ENCODE data around the gene MLPH. TPM values are rescaled to one million over a fixed set of nuclear protein-coding genes. Genes with fewer than 3 reads are reported as not detected.

Gene MLPH
- total RNA-seq, 4 donors from 2014 or later = 13.3 to 37.9 (median 19.9) TPM

DNA sequence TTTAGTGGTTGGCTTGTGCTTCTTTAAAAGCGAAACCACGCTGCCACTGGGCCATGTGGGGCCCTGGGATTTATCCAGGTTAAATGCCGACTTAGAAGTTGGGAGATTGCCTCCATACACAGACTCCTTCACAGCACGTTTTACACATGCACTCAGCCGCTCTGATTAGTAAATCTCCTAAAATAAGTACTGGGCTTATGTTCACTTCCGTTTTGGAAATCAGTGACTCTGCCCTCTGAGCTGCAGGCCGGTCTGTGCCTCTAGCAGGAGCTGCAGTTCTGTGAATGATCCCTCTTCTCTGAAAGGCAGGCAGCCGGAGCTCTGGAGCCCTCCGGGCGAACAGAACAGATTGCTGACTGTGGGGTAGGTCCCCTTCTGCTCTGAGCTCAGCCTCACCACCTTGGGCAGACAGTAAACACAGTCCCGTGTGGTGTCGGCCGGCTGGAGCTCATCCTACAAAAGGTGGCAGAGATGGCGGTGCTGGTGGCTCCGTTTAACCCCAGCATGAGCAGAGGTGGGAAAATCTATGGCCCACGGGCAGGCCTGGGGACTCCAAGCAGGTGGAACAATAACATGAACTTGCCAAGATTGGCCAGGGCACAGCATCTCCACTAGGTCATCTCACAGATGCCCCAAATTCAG lies 113.3 kb downstream of the MLPH start:
- H3K4me3 ChIP-seq (ENCODE audit: low read depth, poor library complexity, severe bottlenecking) = no peak overlapping the region
- DNase-seq (ENCODE audit: low spot score in 2 of 2) = peak in 1 of 2 donors; percentile 45

DNA sequence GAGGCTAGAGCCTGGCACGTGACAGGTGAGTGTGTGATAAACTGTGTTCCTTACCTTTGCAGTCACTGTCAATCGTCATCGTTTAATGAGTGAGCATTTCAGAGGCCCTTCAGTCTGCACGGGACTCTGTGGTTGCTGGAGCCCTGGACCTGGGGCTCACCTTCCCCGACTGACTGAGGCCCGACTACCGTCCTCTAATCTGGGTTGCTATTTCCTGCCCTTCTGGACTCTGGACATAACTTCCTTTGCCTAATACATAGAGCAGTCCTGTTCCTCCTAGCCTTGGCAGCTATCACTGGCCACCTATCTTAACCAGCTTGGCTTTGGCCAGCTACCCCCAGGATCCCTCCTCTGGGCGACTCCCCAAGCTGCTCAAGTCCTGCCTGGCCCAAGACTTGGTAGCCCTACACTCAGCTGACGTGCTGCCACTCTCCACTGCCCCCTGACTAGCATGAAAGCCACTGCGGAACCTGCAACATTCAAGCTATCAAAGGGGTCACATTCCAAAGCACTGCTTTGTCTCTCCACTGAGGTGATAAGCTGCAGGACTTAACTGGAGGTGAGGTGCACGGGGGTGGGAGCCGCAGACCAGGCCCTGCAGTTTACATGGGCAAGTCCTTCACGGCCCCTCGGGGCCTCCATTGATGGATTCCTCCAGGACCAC lies 114.5 kb downstream of the MLPH start:
- no peak overlapping the region for H3K4me3 ChIP-seq (ENCODE audit: low read depth, poor library complexity, severe bottlenecking)
- TF ChIP-seq, protein P1, sequence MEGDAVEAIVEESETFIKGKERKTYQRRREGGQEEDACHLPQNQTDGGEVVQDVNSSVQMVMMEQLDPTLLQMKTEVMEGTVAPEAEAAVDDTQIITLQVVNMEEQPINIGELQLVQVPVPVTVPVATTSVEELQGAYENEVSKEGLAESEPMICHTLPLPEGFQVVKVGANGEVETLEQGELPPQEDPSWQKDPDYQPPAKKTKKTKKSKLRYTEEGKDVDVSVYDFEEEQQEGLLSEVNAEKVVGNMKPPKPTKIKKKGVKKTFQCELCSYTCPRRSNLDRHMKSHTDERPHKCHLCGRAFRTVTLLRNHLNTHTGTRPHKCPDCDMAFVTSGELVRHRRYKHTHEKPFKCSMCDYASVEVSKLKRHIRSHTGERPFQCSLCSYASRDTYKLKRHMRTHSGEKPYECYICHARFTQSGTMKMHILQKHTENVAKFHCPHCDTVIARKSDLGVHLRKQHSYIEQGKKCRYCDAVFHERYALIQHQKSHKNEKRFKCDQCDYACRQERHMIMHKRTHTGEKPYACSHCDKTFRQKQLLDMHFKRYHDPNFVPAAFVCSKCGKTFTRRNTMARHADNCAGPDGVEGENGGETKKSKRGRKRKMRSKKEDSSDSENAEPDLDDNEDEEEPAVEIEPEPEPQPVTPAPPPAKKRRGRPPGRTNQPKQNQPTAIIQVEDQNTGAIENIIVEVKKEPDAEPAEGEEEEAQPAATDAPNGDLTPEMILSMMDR (IDR thresholded peaks at IDR 0.05) = no peak
- TF ChIP-seq POLR2A (IDR thresholded peaks at IDR 0.05) = no peak
- DNase-seq (ENCODE audit: low spot score in 2 of 2) = no peak
- intact Hi-C loops (cut with DNase I; ENCODE audit: low total_unique reads) = no loop called here
- WGBS, 2 donors = 92 to 95% methylated on average over 14 of the region's 14 CpGs

More for the DNA sequence above, 113.3 kb downstream of the MLPH start:
- TF ChIP-seq, protein P1 (IDR thresholded peaks at IDR 0.05) = no peak
- no peak for TF ChIP-seq POLR2A (IDR thresholded peaks at IDR 0.05)
- intact Hi-C loops (cut with DNase I; ENCODE audit: low total_unique reads) = no loop called here
- 56 to 68% methylated on average over 15 to 16 of the region's 16 CpGs for WGBS, 2 donors

DNA sequence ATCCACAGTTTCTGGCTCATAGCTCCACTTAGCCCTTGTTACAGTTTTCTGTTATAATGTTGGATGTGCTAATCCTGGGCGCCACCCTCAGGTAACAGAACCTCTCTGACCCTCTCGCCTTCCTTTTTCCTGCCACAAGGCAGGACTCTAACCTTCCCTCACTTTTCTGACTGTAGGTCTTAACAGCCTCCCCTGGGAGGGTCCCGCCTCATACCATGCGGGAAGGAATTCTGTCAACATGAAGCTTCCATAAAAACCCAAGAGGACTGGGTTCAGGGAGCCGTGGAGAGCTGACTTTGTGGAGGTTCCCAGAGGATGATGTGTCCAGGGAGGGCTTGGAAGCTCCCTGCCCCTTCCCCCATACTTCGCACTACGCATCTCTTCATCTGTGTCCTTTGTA lies 115.4 kb downstream of the MLPH start:
- DNase-seq (ENCODE audit: low spot score in 2 of 2) = no peak
- H3K4me3 ChIP-seq (ENCODE audit: low read depth, poor library complexity, severe bottlenecking) = no peak overlapping the region
- TF ChIP-seq, protein P1 (IDR thresholded peaks at IDR 0.05) = no peak
- no peak for TF ChIP-seq POLR2A (IDR thresholded peaks at IDR 0.05)
- WGBS, 2 donors = 96 to 97% methylated on average over 7 of the region's 7 CpGs
- intact Hi-C loops (cut with DNase I; ENCODE audit: low total_unique reads) = no loop called here

DNA sequence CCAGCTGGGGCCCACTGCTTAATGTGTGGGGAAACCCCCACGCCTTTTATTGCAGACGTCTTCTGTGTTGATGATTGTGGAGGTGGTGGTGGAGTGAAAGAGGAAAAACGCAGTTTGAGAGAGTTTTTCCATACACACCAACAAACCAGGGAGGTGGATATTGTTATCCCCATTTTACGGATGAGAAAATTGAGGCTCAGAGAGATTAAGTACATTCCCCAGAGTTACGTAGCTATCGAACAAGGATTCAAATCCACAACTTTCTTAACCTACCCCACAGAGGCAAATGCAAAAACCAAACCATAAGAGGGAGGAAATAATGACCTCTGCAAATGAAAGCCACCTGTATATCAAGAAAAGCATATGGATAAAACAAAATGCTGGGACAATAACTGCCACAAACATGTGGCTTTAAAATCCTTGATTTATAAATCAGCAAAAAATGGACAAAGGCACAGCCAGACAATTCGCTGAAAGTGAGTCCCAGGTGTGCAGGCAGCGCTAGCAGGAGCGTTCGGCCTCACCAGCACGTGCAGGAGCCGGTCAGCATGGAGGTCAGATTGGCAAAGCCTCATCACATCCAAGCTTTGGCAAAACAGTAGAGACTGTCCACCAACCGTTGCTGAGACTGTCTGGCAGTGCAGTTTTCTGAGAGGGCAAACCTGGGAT lies 116.1 kb downstream of the MLPH start:
- DNase-seq (ENCODE audit: low spot score in 2 of 2) = no peak
- WGBS, 2 donors = 74 to 77% methylated on average over 13 of the region's 13 CpGs
- H3K4me3 ChIP-seq (ENCODE audit: low read depth, poor library complexity, severe bottlenecking) = no peak overlapping the region
- intact Hi-C loops (cut with DNase I; ENCODE audit: low total_unique reads) = no loop called here
- TF ChIP-seq, protein P1 (IDR thresholded peaks at IDR 0.05) = no peak
- no peak for TF ChIP-seq POLR2A (IDR thresholded peaks at IDR 0.05)

DNA sequence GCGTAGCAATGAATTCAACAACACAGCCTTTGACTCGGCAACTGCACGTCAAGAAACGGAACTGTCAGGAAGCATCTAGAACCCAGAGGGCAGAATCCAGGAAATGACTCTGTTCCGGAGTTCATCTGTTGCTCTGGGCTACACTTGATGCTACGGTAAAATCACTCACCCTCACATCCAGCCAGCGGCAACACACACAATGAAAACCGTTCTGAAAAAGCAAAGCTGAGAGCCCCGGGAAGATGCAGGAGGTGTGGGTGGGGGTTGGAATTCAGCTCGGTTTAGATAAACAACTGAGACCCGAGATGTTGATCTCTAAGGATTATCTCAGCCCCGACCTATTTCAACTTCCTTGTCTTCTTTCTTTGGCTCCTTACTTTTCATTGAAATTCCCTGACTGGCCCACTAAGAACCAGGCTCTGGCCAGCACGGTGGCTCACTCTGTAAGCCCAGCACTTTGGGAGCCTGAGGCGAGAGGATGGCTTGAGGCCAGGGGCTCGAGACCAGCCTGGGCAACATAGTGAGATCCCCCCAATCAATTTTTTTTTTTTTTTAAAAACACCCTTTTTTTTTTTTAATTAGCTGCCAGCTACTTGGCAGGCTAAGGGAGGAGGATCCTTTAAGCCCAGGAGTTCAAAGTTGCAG lies 116.8 kb downstream of the MLPH start:
- 19 to 21% methylated on average over 15 of the region's 15 CpGs for WGBS, 2 donors
- no peak overlapping the region for H3K4me3 ChIP-seq (ENCODE audit: low read depth, poor library complexity, severe bottlenecking)
- peak; percentile 63 to 91 for DNase-seq (ENCODE audit: low spot score in 2 of 2)
- TF ChIP-seq, protein P1 (IDR thresholded peaks at IDR 0.05) = no peak
- no peak for TF ChIP-seq POLR2A (IDR thresholded peaks at IDR 0.05)
- intact Hi-C loops (cut with DNase I; ENCODE audit: low total_unique reads) = no loop called here

Data from lower leg skin (tissue), 4 donors.